ENCODE data around the gene DSCAML1.

DSCAML1 gene

GRCh38 chr11:117515892-117516787, 280.9 kb downstream of the DSCAML1 start:
- H2BK15ac ChIP-seq (ENCODE audit: low read length): no peak overlapping the region
- no CpG with 5 or more reads among the region's 21 CpGs for WGBS, 2 donors (ENCODE audit: extremely low coverage in 2 of 2, insufficient read length in 2 of 2, insufficient replicate concordance in 1 of 2)
- H2AK5ac ChIP-seq (ENCODE audit: low read depth, low read length): no peak overlapping the region
- DNase-seq (ENCODE audit: low spot score): no peak
- no peak overlapping the region for H3K4me2 ChIP-seq (ENCODE audit: insufficient read depth, low read length, poor library complexity, severe bottlenecking)
- no peak overlapping the region for H2BK120ac ChIP-seq (ENCODE audit: low read depth, low read length)
- peak overlapping the region; percentile 70 for H4K8ac ChIP-seq (ENCODE audit: low read depth, low read length)
- peaks cover 18 to 25% of the 10 kb centered on the region in 2 donors for H3K4me1 ChIP-seq (ENCODE audit: control insufficient read depth in 2 of 2, insufficient read depth in 1 of 2, low read depth in 1 of 2, low read length in 2 of 2)
- no peaks in the 10 kb centered on the region for H3K36me3 ChIP-seq (replicated peaks in 1 of 2; ENCODE audit: control insufficient read depth in 2 of 2, insufficient read depth in 2 of 2, low read length in 2 of 2)
- H3K4me3 ChIP-seq (ENCODE audit: low read length in 2 of 2): no peak overlapping the region
- no peak overlapping the region for H2AFZ ChIP-seq (ENCODE audit: low read length)
- no peak overlapping the region for H3K9ac ChIP-seq (ENCODE audit: low read depth, low read length, poor library complexity)
- peak overlapping the region; percentile 12 for H3K18ac ChIP-seq (ENCODE audit: low read length)
- H3K9me3 ChIP-seq (replicated peaks in 1 of 2; ENCODE audit: control insufficient read depth in 2 of 2, insufficient read depth in 1 of 2, low read depth in 1 of 2, low read length in 2 of 2): no peaks in the 10 kb centered on the region
- no peak overlapping the region for H3K4ac ChIP-seq (ENCODE audit: low read length)
- H3K27me3 ChIP-seq (ENCODE audit: control insufficient read depth in 3 of 3, insufficient read depth in 3 of 3, low read depth in 1 of 3, low read length in 3 of 3): peaks cover 0 to 12% (median 3%) of the 10 kb centered on the region in 3 experiments
- H3K79me1 ChIP-seq (ENCODE audit: low read depth, low read length): no peaks in the 10 kb centered on the region
- H2BK12ac ChIP-seq (ENCODE audit: low read length): no peak overlapping the region
- H3K14ac ChIP-seq (ENCODE audit: low read length): peak overlapping the region; percentile 73
- no peak overlapping the region for H4K91ac ChIP-seq (ENCODE audit: low read depth, low read length, poor library complexity)
- H3K23ac ChIP-seq (ENCODE audit: low read depth, low read length, poor library complexity): peak overlapping the region; percentile 44
- no peak overlapping the region for H2BK5ac ChIP-seq (ENCODE audit: low read length)
- H3K27ac ChIP-seq (replicated peaks; ENCODE audit: low read length): no peak overlapping the region

- Histone ChIP-seq H4K8ac (ENCODE audit: low read depth, low read length) (no peak overlapping the region), H3K27me3 (ENCODE audit: control insufficient read depth in 3 of 3, insufficient read depth in 3 of 3, low read depth in 1 of 3, low read length in 3 of 3) (peaks cover 0 to 12% (median 0%) of the 10 kb centered on the region in 3 experiments), H3K4ac (ENCODE audit: low read length) (no peak overlapping the region), H3K4me2 (ENCODE audit: insufficient read depth, low read length, poor library complexity, severe bottlenecking) (no peak overlapping the region), H3K27ac (replicated peaks; ENCODE audit: low read length) (no peak overlapping the region), H3K14ac (ENCODE audit: low read length) (no peak overlapping the region), H2AK5ac (ENCODE audit: low read depth, low read length) (peak overlapping the region; percentile 64), H3K4me1 (ENCODE audit: control insufficient read depth in 2 of 2, insufficient read depth in 1 of 2, low read depth in 1 of 2, low read length in 2 of 2) (peaks cover 28 to 39% of the 10 kb centered on the region in 2 donors), H3K18ac (ENCODE audit: low read length) (no peak overlapping the region), H3K36me3 (replicated peaks in 1 of 2; ENCODE audit: control insufficient read depth in 2 of 2, insufficient read depth in 2 of 2, low read length in 2 of 2) (no peaks in the 10 kb centered on the region), H3K79me1 (ENCODE audit: low read depth, low read length) (no peaks in the 10 kb centered on the region), H3K9ac (ENCODE audit: low read depth, low read length, poor library complexity) (no peak overlapping the region), H3K23ac (ENCODE audit: low read depth, low read length, poor library complexity) (no peak overlapping the region), H3K4me3 (ENCODE audit: low read length in 2 of 2) (no peak overlapping the region), H2BK12ac (ENCODE audit: low read length) (no peak overlapping the region), H2BK15ac (ENCODE audit: low read length) (no peak overlapping the region), H2BK5ac (ENCODE audit: low read length) (no peak overlapping the region), H3K9me3 (replicated peaks in 1 of 2; ENCODE audit: control insufficient read depth in 2 of 2, insufficient read depth in 1 of 2, low read depth in 1 of 2, low read length in 2 of 2) (no peaks in the 10 kb centered on the region), H2AFZ (ENCODE audit: low read length) (no peak overlapping the region), H4K91ac (ENCODE audit: low read depth, low read length, poor library complexity) (no peak overlapping the region), H2BK120ac (ENCODE audit: low read depth, low read length) (no peak overlapping the region)
- no peak for DNase-seq (ENCODE audit: low spot score)
- WGBS, 2 donors (ENCODE audit: extremely low coverage in 2 of 2, insufficient read length in 2 of 2, insufficient replicate concordance in 1 of 2): no CpG with 5 or more reads among the region's 4 CpGs
Measured at GRCh38 chr11:117514256-117514655, 282.8 kb downstream of the DSCAML1 start.

GRCh38 chr11:117513666-117514065, 283.4 kb downstream of the DSCAML1 start:
- no peak overlapping the region for H3K9ac ChIP-seq (ENCODE audit: low read depth, low read length, poor library complexity)
- no peak overlapping the region for H3K4ac ChIP-seq (ENCODE audit: low read length)
- peak overlapping the region; percentile 38 for H3K18ac ChIP-seq (ENCODE audit: low read length)
- H4K91ac ChIP-seq (ENCODE audit: low read depth, low read length, poor library complexity): no peak overlapping the region
- H3K4me2 ChIP-seq (ENCODE audit: insufficient read depth, low read length, poor library complexity, severe bottlenecking): no peak overlapping the region
- WGBS, 2 donors (ENCODE audit: extremely low coverage in 2 of 2, insufficient read length in 2 of 2, insufficient replicate concordance in 1 of 2): no CpG with 5 or more reads among the region's 5 CpGs
- no peak overlapping the region for H3K27ac ChIP-seq (replicated peaks; ENCODE audit: low read length)
- no peak overlapping the region for H3K23ac ChIP-seq (ENCODE audit: low read depth, low read length, poor library complexity)
- DNase-seq (ENCODE audit: low spot score): no peak
- no peaks in the 10 kb centered on the region for H3K9me3 ChIP-seq (replicated peaks in 1 of 2; ENCODE audit: control insufficient read depth in 2 of 2, insufficient read depth in 1 of 2, low read depth in 1 of 2, low read length in 2 of 2)
- H3K14ac ChIP-seq (ENCODE audit: low read length): no peak overlapping the region
- H3K79me1 ChIP-seq (ENCODE audit: low read depth, low read length): no peaks in the 10 kb centered on the region
- H2BK5ac ChIP-seq (ENCODE audit: low read length): no peak overlapping the region
- H2AK5ac ChIP-seq (ENCODE audit: low read depth, low read length): peak overlapping the region; percentile 64
- no peak overlapping the region for H2BK120ac ChIP-seq (ENCODE audit: low read depth, low read length)
- H3K36me3 ChIP-seq (replicated peaks in 1 of 2; ENCODE audit: control insufficient read depth in 2 of 2, insufficient read depth in 2 of 2, low read length in 2 of 2): no peaks in the 10 kb centered on the region
- H2BK15ac ChIP-seq (ENCODE audit: low read length): peak overlapping the region; percentile 68
- H2AFZ ChIP-seq (ENCODE audit: low read length): no peak overlapping the region
- no peak overlapping the region for H4K8ac ChIP-seq (ENCODE audit: low read depth, low read length)
- no peak overlapping the region for H3K4me3 ChIP-seq (ENCODE audit: low read length in 2 of 2)
- H3K27me3 ChIP-seq (ENCODE audit: control insufficient read depth in 3 of 3, insufficient read depth in 3 of 3, low read depth in 1 of 3, low read length in 3 of 3): peaks cover 0 to 12% (median 0%) of the 10 kb centered on the region in 3 experiments
- peak overlapping the region; percentile 69 for H2BK12ac ChIP-seq (ENCODE audit: low read length)
- H3K4me1 ChIP-seq (ENCODE audit: control insufficient read depth in 2 of 2, insufficient read depth in 1 of 2, low read depth in 1 of 2, low read length in 2 of 2): peaks cover 31 to 38% of the 10 kb centered on the region in 2 donors

GRCh38 chr11:117511931-117512539, 285.0 kb downstream of the DSCAML1 start:
- Histone ChIP-seq H3K23ac (ENCODE audit: low read depth, low read length, poor library complexity) (no peak overlapping the region), H3K79me1 (ENCODE audit: low read depth, low read length) (no peaks in the 10 kb centered on the region), H3K9ac (ENCODE audit: low read depth, low read length, poor library complexity) (no peak overlapping the region), H3K4me1 (ENCODE audit: control insufficient read depth in 2 of 2, insufficient read depth in 1 of 2, low read depth in 1 of 2, low read length in 2 of 2) (peaks cover 31 to 36% of the 10 kb centered on the region in 2 donors), H3K4ac (ENCODE audit: low read length) (peak overlapping the region; percentile 38), H3K14ac (ENCODE audit: low read length) (no peak overlapping the region), H3K9me3 (replicated peaks in 1 of 2; ENCODE audit: control insufficient read depth in 2 of 2, insufficient read depth in 1 of 2, low read depth in 1 of 2, low read length in 2 of 2) (no peaks in the 10 kb centered on the region), H3K36me3 (replicated peaks in 1 of 2; ENCODE audit: control insufficient read depth in 2 of 2, insufficient read depth in 2 of 2, low read length in 2 of 2) (no peaks in the 10 kb centered on the region), H2AFZ (ENCODE audit: low read length) (peak overlapping the region; percentile 88), H2BK12ac (ENCODE audit: low read length) (peak overlapping the region; percentile 2), H3K18ac (ENCODE audit: low read length) (peak overlapping the region; percentile 66), H2BK15ac (ENCODE audit: low read length) (peak overlapping the region; percentile 56), H4K91ac (ENCODE audit: low read depth, low read length, poor library complexity) (no peak overlapping the region), H3K4me2 (ENCODE audit: insufficient read depth, low read length, poor library complexity, severe bottlenecking) (no peak overlapping the region), H3K27ac (replicated peaks; ENCODE audit: low read length) (no peak overlapping the region), H3K27me3 (ENCODE audit: control insufficient read depth in 3 of 3, insufficient read depth in 3 of 3, low read depth in 1 of 3, low read length in 3 of 3) (peaks cover 0 to 4% (median 0%) of the 10 kb centered on the region in 3 experiments), H2AK5ac (ENCODE audit: low read depth, low read length) (peak overlapping the region; percentile 2), H3K4me3 (ENCODE audit: low read length in 2 of 2) (peak overlapping the region in 1 of 2 donors; percentile 19), H2BK120ac (ENCODE audit: low read depth, low read length) (no peak overlapping the region), H2BK5ac (ENCODE audit: low read length) (peak overlapping the region; percentile 1), H4K8ac (ENCODE audit: low read depth, low read length) (no peak overlapping the region)
- peak; percentile 11 for DNase-seq (ENCODE audit: low spot score)
- WGBS, 2 donors (ENCODE audit: extremely low coverage in 2 of 2, insufficient read length in 2 of 2, insufficient replicate concordance in 1 of 2): no CpG with 5 or more reads among the region's 14 CpGs
